ENCODE measurements around the gene NUDT14. TPM values are rescaled to one million over a fixed set of nuclear protein-coding genes. Genes with fewer than 3 reads are reported as not detected.

NUDT14 gene
- total RNA-seq, 2 donors from 2014 or later, result 17.1 to 18.9 TPM

GRCh38 chr14:105204206-105204930 is 23.3 kb upstream of the NUDT14 start:
- peaks cover 0 to 78% of the 10 kb centered on the region in 2 donors for H3K4me1 ChIP-seq
- no peak overlapping the region for H3K4me3 ChIP-seq
- no peaks in the 10 kb centered on the region for H3K9me3 ChIP-seq
- TF ChIP-seq CTCF (IDR thresholded peaks at IDR 0.05), result no peak
- no peaks in the 10 kb centered on the region for H3K27me3 ChIP-seq
- H3K36me3 ChIP-seq, result no peaks in the 10 kb centered on the region
- no peak for DNase-seq (ENCODE audit: low spot score)
- H3K27ac ChIP-seq, result peak overlapping the region in 1 of 2 donors; percentile 49

- no peak for DNase-seq (ENCODE audit: low spot score)
- Histone ChIP-seq H3K27me3 (no peaks in the 10 kb centered on the region), H3K36me3 (no peaks in the 10 kb centered on the region), H3K27ac (peak overlapping the region in 1 of 2 donors; percentile 46), H3K4me1 (peaks cover 0 to 83% of the 10 kb centered on the region in 2 donors), H3K9me3 (no peaks in the 10 kb centered on the region), H3K4me3 (no peak overlapping the region)
- TF ChIP-seq CTCF (IDR thresholded peaks at IDR 0.05), result no peak
Measured at GRCh38 chr14:105203701-105204100, 22.6 kb upstream of the NUDT14 start.

GRCh38 chr14:105203057-105203531 is 22.0 kb upstream of the NUDT14 start:
- peak; percentile 96 to 97 for TF ChIP-seq CTCF (IDR thresholded peaks at IDR 0.05)
- H3K4me1 ChIP-seq, result peaks cover 0 to 89% of the 10 kb centered on the region in 2 donors
- H3K27me3 ChIP-seq, result no peaks in the 10 kb centered on the region
- H3K9me3 ChIP-seq, result no peaks in the 10 kb centered on the region
- no peak overlapping the region for H3K4me3 ChIP-seq
- DNase-seq (ENCODE audit: low spot score), result peak; percentile 83
- H3K36me3 ChIP-seq, result no peaks in the 10 kb centered on the region
- H3K27ac ChIP-seq, result no peak overlapping the region

DNA sequence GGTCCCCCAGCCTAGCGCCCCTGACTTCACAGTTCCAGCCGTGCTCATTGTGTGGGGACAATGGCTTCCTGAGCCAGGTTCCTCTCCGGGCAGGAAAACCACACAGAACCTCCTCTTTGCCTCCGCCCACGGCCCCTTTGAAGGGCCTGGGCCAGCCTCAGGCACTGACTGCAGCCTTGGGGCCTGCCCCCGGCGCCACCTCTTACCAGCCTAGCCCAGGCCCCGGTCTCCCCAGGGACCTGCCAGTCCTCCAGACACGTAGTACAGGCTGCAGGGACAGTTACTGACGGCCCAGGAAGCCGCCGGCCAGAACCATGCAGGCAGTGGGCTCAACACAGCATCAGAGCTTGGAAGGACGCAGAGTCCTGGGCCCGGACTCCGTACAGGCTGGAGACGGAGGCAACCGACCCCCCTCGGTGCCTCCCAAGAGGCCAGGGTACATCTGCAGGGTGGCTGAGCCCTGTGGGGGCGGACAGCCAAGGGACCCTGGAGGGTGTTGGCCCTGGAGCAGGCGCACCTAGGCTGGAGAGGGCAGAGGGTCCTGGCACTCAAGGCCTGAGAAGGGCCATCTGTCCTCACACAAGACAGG is 20.9 kb upstream of the NUDT14 start:
- DNase-seq (ENCODE audit: low spot score), result no peak
- peaks cover 0 to 91% of the 10 kb centered on the region in 2 donors for H3K4me1 ChIP-seq
- H3K27ac ChIP-seq, result peak overlapping the region; percentile 9 to 22

GRCh38 chr14:105201156-105201924 is 20.2 kb upstream of the NUDT14 start:
- peak in 1 of 2 donors; percentile 24 for TF ChIP-seq CTCF (IDR thresholded peaks at IDR 0.05)
- DNase-seq (ENCODE audit: low spot score), result no peak
- Histone ChIP-seq H3K9me3 (no peaks in the 10 kb centered on the region), H3K27ac (peak overlapping the region; percentile 9 to 22), H3K27me3 (peaks cover 3 to 5% of the 10 kb centered on the region in 2 donors), H3K4me1 (peaks cover 0 to 92% of the 10 kb centered on the region in 2 donors), H3K4me3 (no peak overlapping the region), H3K36me3 (no peaks in the 10 kb centered on the region)

More for the DNA sequence above, 20.9 kb upstream of the NUDT14 start:
- Histone ChIP-seq H3K9me3 (no peaks in the 10 kb centered on the region), H3K36me3 (no peaks in the 10 kb centered on the region), H3K4me3 (no peak overlapping the region), H3K27me3 (no peaks in the 10 kb centered on the region)
- no peak for TF ChIP-seq CTCF (IDR thresholded peaks at IDR 0.05)

All from right atrium auricular region (tissue), 2 donors.